DOHH2 (cell line): Measurements from ENCODE around the gene VPS54.

Experiments
- H3F3A ChIP-seq: fragments of 200-600 bp; sonication (generic), shearing (Covaris generic); 2 replicates; pipeline ENCODE4 v1.6.0; 2016; ENCODE audit warnings: antibody characterized with exemption, mild to moderate bottlenecking; ENCODE audit not compliant: control insufficient read depth, insufficient read depth
- H3K27ac ChIP-seq: fragments of 200-600 bp; sonication (generic); 2 replicates; pipeline ENCODE4 v1.5.1; 2014; ENCODE audit warnings: low read depth, mild to moderate bottlenecking, low read length, moderate library complexity
- H3K27me3 ChIP-seq: fragments of 200-600 bp; sonication (generic); 2 replicates; pipeline ENCODE4 v1.6.1; 2014; ENCODE audit warnings: mild to moderate bottlenecking, low read length, mixed read lengths; ENCODE audit not compliant: control insufficient read depth
- H3K36me3 ChIP-seq: fragments of 200-600 bp; sonication (generic); 2 replicates; pipeline ENCODE4 v1.6.1; 2014; ENCODE audit warnings: mild to moderate bottlenecking, low read length, moderate library complexity, mixed read lengths; ENCODE audit not compliant: control insufficient read depth
- H3K4me1 ChIP-seq: fragments of 200-600 bp; sonication (generic); 2 replicates; pipeline ENCODE4 v1.6.1; 2014; ENCODE audit warnings: mild to moderate bottlenecking, low read length, mixed read lengths; ENCODE audit not compliant: control insufficient read depth
- H3K4me2 ChIP-seq: fragments of 200-600 bp; sonication (generic); 2 replicates; pipeline ENCODE4 v1.6.0; 2014; ENCODE audit warnings: mild to moderate bottlenecking, low read length, moderate library complexity
- H3K4me3 ChIP-seq: fragments of 200-600 bp; sonication (generic); 2 replicates; pipeline ENCODE4 v1.5.1; 2014; ENCODE audit warnings: mild to moderate bottlenecking, low read length, mixed read lengths
- H3K79me2 ChIP-seq: fragments of 200-600 bp; sonication (generic); 2 replicates; pipeline ENCODE4 v1.6.1; 2014; ENCODE audit warnings: mild to moderate bottlenecking, low read length, mixed read lengths; ENCODE audit not compliant: control insufficient read depth
- H3K9me2 ChIP-seq: fragments of 200-600 bp; sonication (generic); replicated peaks from 2 replicates; pipeline ENCODE4 v1.6.1; 2014; ENCODE audit warnings: mild to moderate bottlenecking, low read length, mixed read lengths; ENCODE audit not compliant: control insufficient read depth
- H3K9me3 ChIP-seq: fragments of 200-600 bp; sonication (generic); 2 replicates; pipeline ENCODE4 v1.6.1; 2014; ENCODE audit warnings: antibody characterized with exemption, low read length, mixed read lengths; ENCODE audit not compliant: control insufficient read depth, insufficient read depth
- H4K20me1 ChIP-seq: fragments of 200-600 bp; sonication (generic); 2 replicates; pipeline ENCODE4 v1.6.0; 2014; ENCODE audit warnings: low read depth, mild to moderate bottlenecking, antibody characterized with exemption, low read length, moderate library complexity; ENCODE audit not compliant: control insufficient read depth, insufficient read depth
- CTCF ChIP-seq: fragments of 200-600 bp; sonication (generic); IDR thresholded peaks from one replicate; pipeline ENCODE4 v1.5.1; 2014; ENCODE audit warnings: antibody characterized with exemption, mild to moderate bottlenecking, low read depth, low read length; ENCODE audit not compliant: poor library complexity, severe bottlenecking
- EZH2phosphoT487 ChIP-seq: fragments of 200-600 bp; sonication (generic); IDR thresholded peaks from 2 replicates; pipeline ENCODE4 v1.6.1; 2017; ENCODE audit warnings: borderline replicate concordance, mild to moderate bottlenecking, antibody characterized with exemption, low read length, moderate library complexity, mixed read lengths

The VPS54 gene

DNA sequence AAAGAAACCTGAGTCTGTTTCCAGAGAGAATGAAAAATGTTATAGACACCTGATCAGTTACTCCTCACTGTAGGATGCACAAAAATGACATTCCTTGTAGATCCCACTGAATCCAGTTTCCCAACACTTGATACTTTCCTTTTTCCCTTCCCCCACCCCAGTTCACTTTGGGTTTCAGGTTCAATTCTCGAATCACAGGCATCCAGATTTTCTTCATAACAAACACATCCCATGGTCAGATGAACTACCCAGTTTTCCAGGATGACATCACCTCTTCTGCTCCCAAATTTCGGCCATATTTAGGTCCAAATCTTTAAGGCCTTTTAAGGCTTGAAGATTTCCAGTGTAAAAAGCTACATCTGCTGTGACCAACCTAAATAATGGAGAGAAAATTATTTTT lies 126.1 kb downstream of the VPS54 start:
- Histone ChIP-seq H3K27me3 (no peaks in the 10 kb centered on the region), H3F3A (peaks cover 13% of the 10 kb centered on the region), H3K4me3 (no peak overlapping the region), H3K27ac (no peak overlapping the region), H3K36me3 (peaks cover 78% of the 10 kb centered on the region), H3K79me2 (no peaks in the 10 kb centered on the region), H3K4me1 (no peaks in the 10 kb centered on the region), H3K4me2 (no peak overlapping the region), H3K9me3 (no peaks in the 10 kb centered on the region), H3K9me2 (no peaks in the 10 kb centered on the region), H4K20me1 (no peaks in the 10 kb centered on the region)
- no peak for TF ChIP-seq CTCF

DNA sequence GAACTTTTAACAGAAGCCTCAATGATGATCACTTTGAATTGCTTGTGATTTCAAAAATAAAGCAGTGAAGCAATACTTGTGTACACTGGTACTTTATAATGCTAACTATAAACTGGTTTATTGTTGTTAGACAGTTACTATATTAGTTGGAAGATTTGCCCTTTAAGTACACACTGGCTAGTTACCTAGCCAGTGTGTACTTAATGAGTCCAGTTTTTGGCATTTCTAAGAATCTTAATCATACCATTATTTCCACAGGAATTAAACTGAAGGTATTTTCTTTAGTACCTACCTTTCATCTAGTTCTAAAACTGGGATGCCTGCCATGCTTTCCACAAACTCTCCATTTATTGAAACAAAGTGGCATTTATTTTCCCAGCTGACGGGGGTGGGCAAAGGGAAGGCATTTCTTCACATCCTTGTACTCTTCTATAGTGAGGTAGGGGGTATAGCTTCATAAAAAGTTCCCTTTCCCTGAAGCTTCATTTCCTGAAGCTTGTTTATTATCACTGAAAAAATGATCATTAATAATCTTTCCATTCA lies 127.7 kb downstream of the VPS54 start:
- Histone ChIP-seq H3K27ac (no peak overlapping the region), H3K27me3 (no peaks in the 10 kb centered on the region), H4K20me1 (no peaks in the 10 kb centered on the region), H3K36me3 (peaks cover 83% of the 10 kb centered on the region), H3K4me1 (no peaks in the 10 kb centered on the region), H3K79me2 (no peaks in the 10 kb centered on the region), H3F3A (peaks cover 2% of the 10 kb centered on the region), H3K4me2 (no peak overlapping the region), H3K9me3 (no peaks in the 10 kb centered on the region), H3K4me3 (no peak overlapping the region), H3K9me2 (no peaks in the 10 kb centered on the region)
- no peak for TF ChIP-seq EZH2phosphoT487
- TF ChIP-seq CTCF = no peak

DNA sequence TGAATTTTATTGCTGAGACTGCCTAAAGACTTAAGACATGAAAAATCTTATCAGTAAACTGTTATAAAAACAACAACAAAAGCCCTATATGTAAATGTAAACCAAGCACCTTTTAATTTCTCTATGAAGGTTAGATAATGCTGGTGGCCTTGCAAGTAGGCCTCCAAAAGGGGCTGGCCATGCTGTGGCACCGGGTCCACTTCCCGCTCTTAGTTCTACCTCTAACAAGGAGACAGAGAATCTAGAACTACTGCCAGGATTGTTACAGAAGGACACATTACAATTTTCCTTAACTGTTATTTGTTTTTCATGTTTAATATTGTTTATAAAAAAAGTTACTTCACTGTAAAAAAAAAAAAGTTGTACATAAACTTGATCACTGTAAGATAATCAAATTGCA lies 128.6 kb downstream of the VPS54 start:
- TF ChIP-seq EZH2phosphoT487 (no peak), CTCF (no peak)
- H3K36me3 ChIP-seq = peaks cover 87% of the 10 kb centered on the region
- H3K4me3 ChIP-seq = no peak overlapping the region
- no peaks in the 10 kb centered on the region for H3K9me2 ChIP-seq
- no peaks in the 10 kb centered on the region for H3K27me3 ChIP-seq
- H3K4me2 ChIP-seq = no peak overlapping the region
- H3F3A ChIP-seq = peaks cover 2% of the 10 kb centered on the region; the same call in 1 of the 2 replicates
- no peaks in the 10 kb centered on the region for H3K9me3 ChIP-seq
- H3K4me1 ChIP-seq = no peaks in the 10 kb centered on the region
- H3K27ac ChIP-seq = no peak overlapping the region
- H3K79me2 ChIP-seq = no peaks in the 10 kb centered on the region
- H4K20me1 ChIP-seq = no peaks in the 10 kb centered on the region
